ENCODE data around the gene TRABD2B.

The TRABD2B gene

GRCh38 chr1:47850451-47850850 lies 146.7 kb downstream of the TRABD2B start:
- DNase-seq (ENCODE audit: low read depth in 3 of 3): no peak

GRCh38 chr1:47849591-47850261 lies 147.5 kb downstream of the TRABD2B start:
- no peak for DNase-seq (ENCODE audit: low read depth in 3 of 3)

- no peak for DNase-seq (ENCODE audit: low read depth in 3 of 3)
Measured at GRCh38 chr1:47849005-47849521, 148.1 kb downstream of the TRABD2B start.

- DNase-seq (ENCODE audit: low read depth in 3 of 3): no peak
Measured at GRCh38 chr1:47847763-47848162, 149.4 kb downstream of the TRABD2B start.

- DNase-seq (ENCODE audit: low read depth in 3 of 3): no peak
Measured at GRCh38 chr1:47844558-47844955, 152.6 kb downstream of the TRABD2B start.

GRCh38 chr1:47843781-47844557 lies 153.2 kb downstream of the TRABD2B start:
- no peak for DNase-seq (ENCODE audit: low read depth in 3 of 3)

GRCh38 chr1:47843059-47843458 lies 154.1 kb downstream of the TRABD2B start:
- no peak for DNase-seq (ENCODE audit: low read depth in 3 of 3)

- no peak for DNase-seq (ENCODE audit: low read depth in 3 of 3)
Measured at GRCh38 chr1:47842228-47842919, 154.8 kb downstream of the TRABD2B start.

GRCh38 chr1:47841356-47841755 lies 155.8 kb downstream of the TRABD2B start:
- no peak for DNase-seq (ENCODE audit: low read depth in 3 of 3)

- DNase-seq (ENCODE audit: low read depth in 3 of 3): no peak
Measured at GRCh38 chr1:47840393-47841190, 156.6 kb downstream of the TRABD2B start.

- no peak for DNase-seq (ENCODE audit: low read depth in 3 of 3)
Measured at GRCh38 chr1:47839433-47839760, 157.8 kb downstream of the TRABD2B start.

- no peak for DNase-seq (ENCODE audit: low read depth in 3 of 3)
Measured at GRCh38 chr1:47838562-47839432, 158.4 kb downstream of the TRABD2B start.

GRCh38 chr1:47837866-47838561 lies 159.2 kb downstream of the TRABD2B start:
- DNase-seq (ENCODE audit: low read depth in 3 of 3): no peak

GRCh38 chr1:47837056-47837830 lies 159.9 kb downstream of the TRABD2B start:
- DNase-seq (ENCODE audit: low read depth in 3 of 3): no peak

GRCh38 chr1:47835409-47835808 lies 161.8 kb downstream of the TRABD2B start:
- DNase-seq (ENCODE audit: low read depth in 3 of 3): no peak

GRCh38 chr1:47834326-47834725 lies 162.9 kb downstream of the TRABD2B start:
- DNase-seq (ENCODE audit: low read depth in 3 of 3): no peak

- no peak for DNase-seq (ENCODE audit: low read depth in 3 of 3)
Measured at GRCh38 chr1:47830641-47831333, 166.4 kb downstream of the TRABD2B start.

GRCh38 chr1:47830021-47830420 lies 167.2 kb downstream of the TRABD2B start:
- no peak for DNase-seq (ENCODE audit: low read depth in 3 of 3)

GRCh38 chr1:47828978-47829377 lies 168.2 kb downstream of the TRABD2B start:
- no peak for DNase-seq (ENCODE audit: low read depth in 3 of 3)
